ENCODE data around the gene MED13. TPM values are rescaled to one million over a fixed set of nuclear protein-coding genes. Genes with fewer than 3 reads are reported as not detected.

MED13 gene
- total RNA-seq, 2 donors from 2014 or later, result 66.0 to 67.7 TPM

DNA sequence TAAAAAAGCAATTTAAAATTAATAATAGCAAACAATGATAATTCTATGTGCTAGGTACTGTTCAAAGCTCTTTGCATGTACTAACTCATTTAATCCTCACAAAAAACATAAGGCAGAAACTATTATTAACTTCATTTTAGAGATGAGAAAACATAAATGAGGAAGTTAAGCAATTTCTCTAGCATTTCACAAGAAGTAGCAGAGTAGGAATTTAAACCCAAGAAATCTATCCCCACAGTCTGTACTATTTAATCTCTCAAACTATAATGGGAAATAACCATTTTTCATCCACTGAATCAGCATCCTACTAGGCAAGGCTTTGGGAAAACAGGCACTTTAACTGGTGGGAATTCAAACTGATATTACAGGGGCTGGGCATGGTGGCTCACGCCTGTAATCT, 95.0 kb downstream of the MED13 start:
- no peak for DNase-seq
- no peak overlapping the region for H3K4me3 Mint-ChIP-seq
- H3K27me3 Mint-ChIP-seq (ENCODE audit: insufficient read depth), result no peaks in the 10 kb centered on the region
- no peak overlapping the region for H3K9ac ChIP-seq (ENCODE audit: extremely low read depth, low read length, poor library complexity, severe bottlenecking)
- no peak overlapping the region for H3K27ac ChIP-seq (ENCODE audit: low read depth, low read length)
- no peaks in the 10 kb centered on the region for H3K9me3 Mint-ChIP-seq
- peaks cover 79% of the 10 kb centered on the region for H3K36me3 ChIP-seq (ENCODE audit: control insufficient read depth, insufficient read depth, low read length)
- H3K9me3 ChIP-seq (ENCODE audit: control insufficient read depth, low read length), result no peaks in the 10 kb centered on the region
- H3K4me1 Mint-ChIP-seq, result no peaks in the 10 kb centered on the region
- H3K4me3 ChIP-seq (ENCODE audit: low read length), result no peak overlapping the region
- no peaks in the 10 kb centered on the region for H3K4me1 ChIP-seq (ENCODE audit: control insufficient read depth, insufficient read depth, low read length)
- peaks cover 57% of the 10 kb centered on the region for H3K36me3 Mint-ChIP-seq (ENCODE audit: low read depth)
- no peak overlapping the region for H3K27ac Mint-ChIP-seq
- TF ChIP-seq, protein P1, sequence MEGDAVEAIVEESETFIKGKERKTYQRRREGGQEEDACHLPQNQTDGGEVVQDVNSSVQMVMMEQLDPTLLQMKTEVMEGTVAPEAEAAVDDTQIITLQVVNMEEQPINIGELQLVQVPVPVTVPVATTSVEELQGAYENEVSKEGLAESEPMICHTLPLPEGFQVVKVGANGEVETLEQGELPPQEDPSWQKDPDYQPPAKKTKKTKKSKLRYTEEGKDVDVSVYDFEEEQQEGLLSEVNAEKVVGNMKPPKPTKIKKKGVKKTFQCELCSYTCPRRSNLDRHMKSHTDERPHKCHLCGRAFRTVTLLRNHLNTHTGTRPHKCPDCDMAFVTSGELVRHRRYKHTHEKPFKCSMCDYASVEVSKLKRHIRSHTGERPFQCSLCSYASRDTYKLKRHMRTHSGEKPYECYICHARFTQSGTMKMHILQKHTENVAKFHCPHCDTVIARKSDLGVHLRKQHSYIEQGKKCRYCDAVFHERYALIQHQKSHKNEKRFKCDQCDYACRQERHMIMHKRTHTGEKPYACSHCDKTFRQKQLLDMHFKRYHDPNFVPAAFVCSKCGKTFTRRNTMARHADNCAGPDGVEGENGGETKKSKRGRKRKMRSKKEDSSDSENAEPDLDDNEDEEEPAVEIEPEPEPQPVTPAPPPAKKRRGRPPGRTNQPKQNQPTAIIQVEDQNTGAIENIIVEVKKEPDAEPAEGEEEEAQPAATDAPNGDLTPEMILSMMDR (conservative IDR thresholded peaks at IDR 0.05), result no peak
- no peaks in the 10 kb centered on the region for H3K27me3 ChIP-seq (ENCODE audit: control insufficient read depth, insufficient read depth, low read length, poor library complexity, severe bottlenecking)
- WGBS, 2 experiments (ENCODE audit: insufficient coverage in 1 of 2, insufficient read length in 1 of 2), result 89 to 92% methylated on average over 1 of the region's 1 CpG

DNA sequence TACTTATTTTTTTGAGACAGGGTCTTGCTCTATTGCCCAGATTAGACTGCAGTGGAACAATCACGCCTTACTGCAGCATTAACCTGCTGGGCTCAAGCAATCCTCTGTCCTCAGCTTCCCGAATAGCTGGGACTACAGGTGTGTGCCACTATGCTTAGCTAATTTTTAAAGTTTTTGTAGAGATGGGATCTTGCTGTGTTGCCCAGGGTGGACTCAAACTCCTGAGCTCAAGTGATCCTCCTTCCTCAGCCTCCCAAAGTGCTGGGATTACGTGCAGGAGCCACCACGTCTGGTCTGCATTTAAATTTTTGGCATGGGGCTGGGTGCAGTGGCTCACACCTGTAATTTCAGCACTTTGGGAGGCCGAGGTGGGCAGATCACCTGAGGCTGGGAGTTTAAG, 96.3 kb downstream of the MED13 start:
- H3K4me1 Mint-ChIP-seq, result no peaks in the 10 kb centered on the region
- Histone ChIP-seq H3K27ac (ENCODE audit: low read depth, low read length) (no peak overlapping the region), H3K9ac (ENCODE audit: extremely low read depth, low read length, poor library complexity, severe bottlenecking) (no peak overlapping the region), H3K4me1 (ENCODE audit: control insufficient read depth, insufficient read depth, low read length) (no peaks in the 10 kb centered on the region), H3K9me3 (ENCODE audit: control insufficient read depth, low read length) (no peaks in the 10 kb centered on the region), H3K36me3 (ENCODE audit: control insufficient read depth, insufficient read depth, low read length) (peaks cover 79% of the 10 kb centered on the region), H3K27me3 (ENCODE audit: control insufficient read depth, insufficient read depth, low read length, poor library complexity, severe bottlenecking) (no peaks in the 10 kb centered on the region), H3K4me3 (ENCODE audit: low read length) (no peak overlapping the region)
- H3K36me3 Mint-ChIP-seq (ENCODE audit: low read depth), result peaks cover 59% of the 10 kb centered on the region
- WGBS, 2 experiments (ENCODE audit: insufficient coverage in 1 of 2, insufficient read length in 1 of 2), result 94 to 99% methylated on average over 5 of the region's 5 CpGs
- DNase-seq, result no peak
- H3K27me3 Mint-ChIP-seq (ENCODE audit: insufficient read depth), result no peaks in the 10 kb centered on the region
- no peak overlapping the region for H3K27ac Mint-ChIP-seq
- H3K9me3 Mint-ChIP-seq, result no peaks in the 10 kb centered on the region
- TF ChIP-seq, protein P1 (conservative IDR thresholded peaks at IDR 0.05), result no peak
- H3K4me3 Mint-ChIP-seq, result no peak overlapping the region

DNA sequence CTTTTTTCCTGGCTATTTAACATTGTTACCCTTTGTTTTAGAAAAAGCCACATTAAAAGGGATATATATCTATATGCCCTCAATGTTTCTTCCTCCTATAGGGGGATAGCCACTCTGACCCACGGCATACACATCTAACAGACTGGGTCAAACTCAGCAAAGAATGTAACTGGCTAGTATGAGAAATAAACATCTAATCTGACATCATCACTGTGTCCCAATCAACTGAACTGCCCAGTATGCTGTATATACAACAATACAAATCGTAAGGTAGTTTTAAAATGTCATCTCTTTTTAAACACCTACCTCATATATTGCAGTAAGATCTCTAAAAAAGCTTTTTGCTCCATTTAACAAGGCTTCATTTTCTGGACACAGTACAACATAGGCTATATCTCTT, 97.3 kb downstream of the MED13 start:
- no peaks in the 10 kb centered on the region for H3K4me1 Mint-ChIP-seq
- H3K9me3 Mint-ChIP-seq, result no peaks in the 10 kb centered on the region
- peaks cover 63% of the 10 kb centered on the region for H3K36me3 Mint-ChIP-seq (ENCODE audit: low read depth)
- Histone ChIP-seq H3K27me3 (ENCODE audit: control insufficient read depth, insufficient read depth, low read length, poor library complexity, severe bottlenecking) (no peaks in the 10 kb centered on the region), H3K36me3 (ENCODE audit: control insufficient read depth, insufficient read depth, low read length) (peaks cover 86% of the 10 kb centered on the region), H3K27ac (ENCODE audit: low read depth, low read length) (no peak overlapping the region), H3K9me3 (ENCODE audit: control insufficient read depth, low read length) (no peaks in the 10 kb centered on the region), H3K9ac (ENCODE audit: extremely low read depth, low read length, poor library complexity, severe bottlenecking) (no peak overlapping the region), H3K4me1 (ENCODE audit: control insufficient read depth, insufficient read depth, low read length) (no peaks in the 10 kb centered on the region), H3K4me3 (ENCODE audit: low read length) (no peak overlapping the region)
- TF ChIP-seq, protein P1 (conservative IDR thresholded peaks at IDR 0.05), result no peak
- WGBS, 2 experiments (ENCODE audit: insufficient coverage in 1 of 2, insufficient read length in 1 of 2), result 86 to 100% methylated on average over 1 to 2 of the region's 2 CpGs
- H3K4me3 Mint-ChIP-seq, result no peak overlapping the region
- no peak overlapping the region for H3K27ac Mint-ChIP-seq
- no peak for DNase-seq
- no peaks in the 10 kb centered on the region for H3K27me3 Mint-ChIP-seq (ENCODE audit: insufficient read depth)

Data from endodermal cell (in vitro differentiated cells).